SKM-1 (cell line): ENCODE data around the gene MAP3K12.
"Not testable (repeated sequence)": the region's sequence is repeated elsewhere in the genome, so short reads cannot be mapped to it uniquely, and the experiment has no call there.

ENCODE experiments used
- DNase-seq: peaks from one replicate; lab custom pipeline; 2025; ENCODE audit not compliant: unreplicated experiment; lab: John Stamatoyannopoulos, UW

Gene MAP3K12

DNA sequence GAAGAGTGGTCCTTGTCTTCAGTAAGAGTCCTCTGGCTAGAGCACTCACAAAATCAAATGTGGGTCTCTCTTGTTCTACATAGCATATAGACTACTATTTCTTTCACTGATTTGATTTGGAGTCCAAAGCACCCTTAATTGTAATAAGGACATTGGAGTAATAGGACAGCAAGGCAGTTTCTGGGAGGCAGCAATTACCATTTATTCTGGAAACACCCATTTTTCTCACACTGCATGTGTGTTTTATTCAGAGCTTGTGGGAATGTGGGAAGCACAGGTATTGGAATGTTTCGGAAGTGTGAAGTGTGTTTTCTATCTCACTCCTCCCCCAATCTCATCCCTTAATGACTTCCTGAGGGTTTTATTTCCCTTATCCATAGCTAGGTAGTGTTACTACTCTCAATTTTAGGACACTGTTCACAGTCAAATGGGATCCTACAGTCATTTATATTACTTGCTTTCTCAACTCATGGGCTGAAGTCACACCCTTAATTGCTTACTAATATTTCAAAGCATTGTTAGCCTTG, 27.1 kb downstream of the MAP3K12 start:
- no peak for DNase-seq

GRCh38 chr12:53468282-53468681, 31.0 kb downstream of the MAP3K12 start:
- DNase-seq = no peak

DNA sequence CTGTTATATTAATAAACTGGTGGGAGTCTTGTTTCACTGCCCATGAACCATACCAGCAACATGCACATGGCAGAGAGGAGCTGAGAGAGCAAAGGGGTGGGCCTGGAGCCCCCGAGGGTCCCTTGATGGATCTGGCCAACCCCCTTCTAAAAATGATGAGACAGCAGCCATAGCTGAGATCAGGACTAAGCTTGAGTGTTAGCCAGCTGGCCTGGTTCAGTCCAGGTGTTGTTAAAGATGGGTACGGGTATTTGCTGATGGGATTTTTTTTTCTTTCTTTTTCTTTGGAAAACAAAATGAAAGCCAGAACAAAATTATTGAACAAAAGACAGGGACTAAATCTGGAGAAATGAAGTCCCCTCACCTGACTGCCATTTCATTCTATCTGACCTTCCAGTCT, 31.4 kb downstream of the MAP3K12 start:
- no peak for DNase-seq

DNA sequence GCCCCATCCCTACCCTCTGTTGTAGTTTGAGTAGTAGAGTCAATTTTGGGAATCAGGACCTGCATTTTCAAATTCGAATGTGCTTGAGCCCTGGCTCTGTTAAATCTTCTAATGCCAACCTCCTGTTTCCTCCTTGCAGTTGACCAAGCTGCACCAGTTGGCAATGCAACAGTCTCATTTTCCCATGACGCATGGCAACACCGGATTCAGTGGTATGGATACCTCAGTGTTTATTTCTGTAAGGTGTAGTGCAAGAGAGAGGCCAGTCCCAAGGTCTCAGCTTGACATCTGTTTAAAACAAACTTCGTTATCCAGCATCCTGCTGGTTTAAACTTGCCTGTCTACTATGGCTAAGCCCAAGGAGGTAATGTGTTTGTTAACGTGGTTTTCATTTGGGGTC, 32.2 kb downstream of the MAP3K12 start:
- no peak for DNase-seq

DNA sequence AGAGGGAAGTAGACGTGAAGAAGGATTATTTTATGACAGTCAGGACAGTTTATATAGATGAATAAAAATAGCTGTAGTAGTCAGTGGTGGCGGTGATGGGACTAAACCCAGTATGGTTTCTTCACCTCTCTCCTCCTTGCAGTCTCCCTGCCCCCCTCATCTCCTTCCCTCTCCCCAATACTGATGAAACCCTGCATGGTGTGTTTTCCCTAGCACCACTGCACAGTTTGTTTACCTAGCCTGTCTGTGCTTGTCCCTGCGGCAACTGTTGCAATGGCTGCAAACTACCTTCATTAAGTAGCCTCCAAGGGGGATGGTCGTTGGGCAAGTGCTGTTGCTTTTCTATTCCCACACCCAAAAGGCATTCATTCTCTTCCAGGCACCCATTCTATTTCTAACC, 32.6 kb downstream of the MAP3K12 start:
- DNase-seq = no peak

DNA sequence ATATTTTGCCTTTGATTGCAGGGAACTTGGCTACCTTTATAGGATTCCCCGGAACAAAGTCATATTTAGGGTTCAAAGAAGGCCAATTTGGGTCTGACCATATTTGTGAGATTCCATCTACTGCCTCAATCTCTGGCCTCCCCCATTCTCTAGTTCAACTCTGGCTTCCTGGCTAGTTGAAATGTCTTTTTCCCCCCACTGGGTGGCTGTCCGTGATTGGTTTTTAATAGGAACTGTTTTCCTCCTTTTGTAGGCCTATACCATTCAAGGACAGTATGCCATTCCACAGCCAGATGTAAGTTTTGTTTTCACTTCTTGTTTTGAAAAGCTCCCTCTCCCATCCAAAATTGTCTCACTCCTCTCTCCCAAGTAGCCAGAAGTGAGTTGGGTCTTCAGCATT, 33.6 kb downstream of the MAP3K12 start:
- DNase-seq = no peak

GRCh38 chr12:53464685-53465418, 34.4 kb downstream of the MAP3K12 start:
- no peak for DNase-seq

GRCh38 chr12:53463802-53464560, 35.3 kb downstream of the MAP3K12 start:
- no peak for DNase-seq

DNA sequence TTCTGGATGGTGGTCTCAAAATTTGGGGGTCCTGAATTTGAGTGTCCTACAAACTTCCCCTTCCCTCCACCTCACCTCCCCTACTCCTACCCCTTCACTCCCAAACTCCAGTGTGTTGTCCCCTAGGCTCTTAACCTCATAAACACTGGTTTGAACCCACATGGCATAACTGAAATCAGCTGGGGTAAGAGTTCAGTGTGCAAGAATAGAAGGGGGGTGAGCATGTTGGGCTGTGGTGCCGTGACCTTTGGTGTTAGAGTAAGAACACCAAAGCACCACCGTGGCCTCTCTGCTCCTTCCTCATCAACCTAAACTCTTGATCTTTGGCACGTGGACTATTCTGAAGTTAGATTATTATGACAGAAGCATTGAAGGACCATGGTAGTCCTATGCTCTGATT, 36.3 kb downstream of the MAP3K12 start:
- DNase-seq = no peak

GRCh38 chr12:53461591-53461990, 37.7 kb downstream of the MAP3K12 start:
- DNase-seq = no peak

GRCh38 chr12:53461059-53461458, 38.2 kb downstream of the MAP3K12 start:
- no peak for DNase-seq

- DNase-seq = no peak
Measured at GRCh38 chr12:53459097-53459496, 40.2 kb downstream of the MAP3K12 start.

- DNase-seq = no peak
Measured at GRCh38 chr12:53456654-53457366, 42.4 kb downstream of the MAP3K12 start.

DNA sequence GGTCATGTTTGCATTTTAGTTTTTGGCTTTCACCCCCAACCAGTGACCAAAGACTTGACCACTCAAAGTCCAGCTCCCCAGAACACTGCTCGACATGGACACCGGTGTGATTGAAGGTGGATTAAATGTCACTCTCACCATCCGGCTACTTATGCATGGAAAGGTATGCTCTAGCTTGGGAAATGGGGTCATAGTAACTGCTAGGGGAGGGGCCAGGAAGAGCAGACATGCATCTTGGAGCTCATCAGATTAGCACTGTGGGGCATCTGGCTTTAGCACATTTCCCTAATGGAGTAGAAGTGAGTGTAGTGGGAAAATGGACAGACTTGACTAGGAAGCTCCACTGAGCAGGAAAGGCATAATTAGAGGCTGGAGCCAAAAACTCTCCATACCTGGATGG, 44.6 kb downstream of the MAP3K12 start:
- no peak for DNase-seq

DNA sequence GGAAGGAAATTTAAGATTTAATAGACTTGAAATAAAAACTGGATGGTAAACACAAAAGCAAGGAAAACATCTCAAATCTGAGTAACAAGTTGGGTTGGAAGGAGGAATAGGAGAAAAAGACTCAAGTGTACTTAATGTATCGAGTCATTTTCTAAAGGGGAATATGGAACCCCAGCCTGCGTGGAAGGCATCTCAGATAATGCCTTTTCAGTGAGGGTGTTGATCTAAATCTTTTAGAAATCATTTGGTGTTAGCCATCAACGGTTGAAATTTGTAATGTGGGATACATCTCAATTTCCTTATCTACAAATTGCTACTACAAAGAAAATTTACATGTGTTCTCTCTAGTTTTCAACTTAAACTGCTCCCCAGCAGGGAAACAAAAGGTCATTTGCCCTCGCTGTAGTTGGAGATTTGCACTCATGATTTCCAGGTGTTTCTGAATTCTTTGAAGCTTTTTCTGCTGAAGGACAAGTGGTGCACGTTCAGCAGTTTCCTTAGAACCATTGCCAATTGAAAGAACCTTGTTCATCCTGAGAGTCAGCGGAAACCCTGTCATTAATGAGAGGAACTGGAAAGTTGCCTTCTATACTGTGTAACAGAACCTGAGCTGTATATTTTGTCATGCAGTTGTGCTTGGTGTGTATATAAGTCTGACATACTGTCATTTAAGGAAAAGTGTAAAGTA, 45.2 kb downstream of the MAP3K12 start:
- DNase-seq = no peak

DNA sequence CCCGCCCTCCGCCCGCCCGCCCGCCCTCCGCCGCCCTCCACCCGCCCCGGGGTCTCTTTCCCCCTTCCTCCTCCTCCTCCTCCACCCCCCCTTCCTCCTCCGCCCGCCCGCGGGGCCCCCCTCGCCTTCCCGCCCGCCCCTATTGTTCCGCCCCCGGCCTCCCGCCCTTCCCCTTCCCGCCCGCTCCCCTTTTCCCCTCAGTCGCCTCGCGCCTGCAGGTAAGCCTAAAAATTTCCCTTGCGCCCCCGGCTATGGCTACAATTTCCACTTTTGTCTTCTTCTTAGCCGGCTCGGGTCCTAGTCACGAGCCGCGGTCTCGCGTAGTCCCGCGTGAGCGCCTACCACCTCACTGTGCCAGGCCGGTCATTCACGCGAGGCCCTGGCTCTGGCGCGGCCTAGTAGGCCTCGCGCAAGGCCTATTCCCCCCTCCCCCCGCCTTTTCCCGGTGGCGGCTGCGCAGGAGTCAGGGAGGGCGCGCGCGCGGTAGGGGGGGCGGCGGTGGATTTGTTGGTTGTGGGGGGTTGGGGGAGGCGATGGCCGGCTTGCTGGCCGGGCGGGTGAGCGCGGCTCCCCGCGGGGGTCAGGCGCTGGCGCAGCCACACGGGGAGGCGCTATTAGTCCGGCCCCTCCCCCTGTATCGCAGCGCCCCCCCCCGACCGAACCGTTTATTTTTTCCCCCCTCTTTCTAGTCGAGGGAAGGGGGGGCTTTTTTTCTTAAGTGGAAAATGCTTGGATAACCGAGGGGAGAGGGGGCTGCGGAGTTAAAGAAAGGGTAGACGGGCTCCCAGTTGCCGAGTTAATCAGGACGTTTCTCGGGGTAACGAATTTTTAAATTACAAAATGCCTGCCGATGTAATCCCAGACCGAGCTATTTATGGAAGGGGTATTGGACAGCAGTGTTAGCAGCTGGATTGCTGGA, 46.8 kb downstream of the MAP3K12 start:
- DNase-seq = no peak

DNA sequence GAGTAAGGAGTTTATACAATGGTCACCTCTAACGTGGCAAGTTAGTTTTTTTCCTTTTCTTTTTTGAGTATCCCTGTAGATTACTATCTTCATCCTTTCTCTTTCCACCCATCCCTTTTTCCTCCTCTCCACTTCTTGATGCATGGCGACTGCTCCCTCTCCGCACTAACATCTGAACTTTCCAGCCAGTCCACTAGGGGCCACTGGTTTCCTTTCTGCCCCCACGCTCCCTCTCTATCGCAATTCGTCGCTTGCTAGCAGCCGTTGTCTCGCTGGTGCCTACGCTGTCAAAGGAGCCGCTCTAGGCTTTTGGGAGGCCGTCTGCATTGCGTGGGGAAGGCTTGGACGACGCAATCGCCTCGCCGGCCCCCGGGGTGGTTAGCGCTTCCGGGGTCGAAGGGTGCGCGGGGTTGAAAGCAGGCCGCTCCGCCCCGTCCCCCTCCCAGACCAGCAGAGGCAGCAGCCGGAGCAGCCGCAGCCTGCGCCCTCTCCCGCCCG, 47.5 kb downstream of the MAP3K12 start, which contains the start of gene PCBP2:
Gene PCBP2 (plus strand): TSS at position 442 of the 498 bp plus-strand sequence. CDS start 2,699 bp downstream, outside the sequence.
- DNase-seq = peak; percentile 82

GRCh38 chr12:53450936-53451335, 48.3 kb downstream of the MAP3K12 start:
- no peak for DNase-seq

DNA sequence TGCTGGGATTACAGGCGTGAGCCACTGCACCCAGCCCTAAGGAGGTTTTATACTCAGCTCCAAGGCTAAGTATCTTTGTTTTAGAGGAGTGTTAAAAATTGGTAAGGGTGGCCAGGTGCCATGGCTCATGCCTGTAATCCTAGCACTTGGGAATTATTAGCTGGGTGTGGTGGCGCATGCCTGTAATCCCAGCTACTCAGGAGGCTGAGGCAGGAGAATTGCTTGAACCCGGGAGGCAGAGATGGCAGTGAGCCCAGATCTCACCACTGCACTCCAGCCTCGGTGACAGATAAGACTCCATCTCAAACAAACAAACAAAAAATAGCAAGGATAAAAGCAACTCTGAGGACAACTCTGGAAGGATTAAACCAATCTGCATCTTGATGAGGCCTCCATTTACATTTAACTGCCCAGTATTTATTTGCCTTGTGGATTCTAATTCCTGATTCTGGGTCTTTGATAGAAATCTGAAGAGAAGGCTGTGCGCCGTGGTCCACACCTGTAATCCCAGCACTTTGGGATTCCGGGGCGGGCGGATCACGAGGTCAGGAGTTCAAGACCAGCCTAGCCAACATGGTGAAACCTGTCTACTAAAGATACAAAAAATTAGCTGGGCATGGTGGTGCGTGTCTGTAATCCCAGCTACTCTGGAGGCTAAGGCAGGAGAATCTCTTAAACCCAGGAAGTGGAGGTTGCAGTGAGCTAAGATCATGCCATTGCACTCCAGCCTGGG, 54.5 kb downstream of the MAP3K12 start:
- not testable (repeated sequence) for DNase-seq
